H1 (cell line): ENCODE data around the gene PARD3. TPM values are rescaled to one million over a fixed set of nuclear protein-coding genes. Genes with fewer than 3 reads are reported as not detected.
"Not testable (repeated sequence)": the region's sequence is repeated elsewhere in the genome, so short reads cannot be mapped to it uniquely, and the experiment has no call there.

Experiments
- CTCF ChIA-PET: fragments of 300-600 bp; sonication (Branson Sonifier 250); formaldehyde crosslinking; loops from one replicate; lab custom pipeline; 2021; ENCODE audit not compliant: partially characterized antibody; lab: Charles Lee
- POLR2A ChIA-PET: fragments of 300-600 bp; sonication (Branson Sonifier 250); formaldehyde crosslinking; loops from one replicate; lab custom pipeline; 2021; ENCODE audit warnings: inconsistent platforms; ENCODE audit not compliant: partially characterized antibody; lab: Charles Lee
- DNase-seq, 2 experiments: peaks; one replicate each; pipeline versions ENCODE4 v3.0.0 to v3.0.0-alpha.2; 2010 to 2022; ENCODE audit warnings: low spot score in 2 of 2, low read depth in 1 of 2, mixed read lengths in 1 of 2
- FAIRE-seq: peaks from 2 replicates; lab custom pipeline; 2011; peaks lifted over from hg19 to GRCh38; lab: Jason Lieb, UNC
- H2AFZ ChIP-seq: 2 replicates; pipeline ENCODE4 v1.8.1; 2012; ENCODE audit warnings: low read length, inconsistent platforms
- H2AK5ac ChIP-seq: 2 replicates; pipeline ENCODE4 v1.6.1; 2013; ENCODE audit warnings: low read depth, low read length
- H2BK120ac ChIP-seq: replicated peaks from 2 replicates; pipeline ENCODE3; 2013; ENCODE audit warnings: low read depth, low read length, inconsistent platforms
- H2BK12ac ChIP-seq: 2 replicates; pipeline ENCODE4 v1.6.1; 2013; ENCODE audit warnings: low read depth, low read length
- H2BK15ac ChIP-seq: 2 replicates; pipeline ENCODE4 v1.6.1; 2013; ENCODE audit warnings: low read length
- H2BK20ac ChIP-seq: 2 replicates; pipeline ENCODE4 v1.6.1; 2013; ENCODE audit warnings: low read length
- H2BK5ac ChIP-seq: 2 replicates; pipeline ENCODE4 v1.6.1; 2013; ENCODE audit warnings: low read depth, low read length
- H3K14ac ChIP-seq: 2 replicates; pipeline ENCODE4 v1.6.1; 2013; ENCODE audit warnings: inconsistent platforms; ENCODE audit not compliant: insufficient read length
- H3K18ac ChIP-seq: 2 replicates; pipeline ENCODE4 v1.6.1; 2013; ENCODE audit warnings: low read length; ENCODE audit errors: extremely low read depth
- H3K23ac ChIP-seq: 2 replicates; pipeline ENCODE4 v1.6.1; 2013; ENCODE audit warnings: inconsistent platforms; ENCODE audit not compliant: insufficient read length
- H3K23me2 ChIP-seq: 2 replicates; pipeline ENCODE4 v1.6.1; 2013; ENCODE audit warnings: low read depth, low read length
- H3K27ac ChIP-seq: 2 replicates; pipeline ENCODE4 v1.6.1; 2011; ENCODE audit warnings: low read depth, low read length, inconsistent platforms
- H3K27me3 ChIP-seq, 4 experiments: replicated peaks in 1 of 4; 1 replicate in 1 of 4; 2 replicates in 3 of 4; pipeline versions ENCODE4 v1.6.1 to v1.8.1; 2011 to 2013; ENCODE audit warnings: low read length in 3 of 4, mild to moderate bottlenecking in 3 of 4, inconsistent platforms in 2 of 4, mixed read lengths in 2 of 4, moderate library complexity in 1 of 4; ENCODE audit not compliant: control insufficient read depth in 3 of 4, insufficient read depth in 3 of 4; ENCODE audit errors: extremely low read depth in 1 of 4
- H3K36me3 ChIP-seq, 4 experiments: 2 replicates each; pipeline versions ENCODE4 v1.6.1 to v1.8.1; 2011 to 2013; ENCODE audit warnings: mild to moderate bottlenecking in 4 of 4, low read length in 3 of 4, moderate library complexity in 2 of 4, control low read depth in 1 of 4, inconsistent platforms in 1 of 4; ENCODE audit not compliant: insufficient read depth in 4 of 4, control insufficient read depth in 2 of 4
- H3K4ac ChIP-seq: replicated peaks from 2 replicates; pipeline ENCODE3; 2013; ENCODE audit warnings: low read length, low read depth, mixed read lengths, inconsistent platforms; ENCODE audit not compliant: insufficient read length
- H3K4me1 ChIP-seq, 4 experiments: replicated peaks in 1 of 4; 1 replicate in 1 of 4; 2 replicates in 3 of 4; pipeline versions ENCODE4 v1.6.1 to v1.8.1; 2011 to 2013; ENCODE audit warnings: low read length in 3 of 4, inconsistent platforms in 2 of 4, mixed read lengths in 1 of 4; ENCODE audit not compliant: insufficient read depth in 4 of 4, control insufficient read depth in 3 of 4
- H3K4me2 ChIP-seq, 2 experiments: 2 replicates each; pipeline versions ENCODE4 v1.6.1 to v1.8.1; 2011 to 2013; ENCODE audit warnings: low read depth in 2 of 2, low read length in 2 of 2, control low read depth in 1 of 2, inconsistent platforms in 1 of 2, mild to moderate bottlenecking in 1 of 2; ENCODE audit not compliant: insufficient read depth in 1 of 2
- H3K4me3 ChIP-seq, 4 experiments: fragments of 200-600, 300-600 bp in 1 of 4; sonication (generic), shearing (Covaris generic), sonication (Bioruptor Twin) in 1 of 4; 2 replicates each; pipeline versions ENCODE4 v1.5.1 to v1.8.1; 2011 to 2016; ENCODE audit warnings: low read length in 4 of 4, low read depth in 3 of 4, control low read depth in 2 of 4, inconsistent platforms in 2 of 4, mild to moderate bottlenecking in 2 of 4, mixed read lengths in 1 of 4, moderate library complexity in 1 of 4; ENCODE audit not compliant: insufficient read depth in 2 of 4; ENCODE audit errors: extremely low read depth in 1 of 4
- H3K56ac ChIP-seq: replicated peaks from 2 replicates; pipeline ENCODE3; 2013; ENCODE audit warnings: low read depth, mild to moderate bottlenecking, mixed read lengths, low read length, inconsistent platforms; ENCODE audit not compliant: insufficient read length
- H3K79me1 ChIP-seq: 2 replicates; pipeline ENCODE4 v1.6.1; 2013; ENCODE audit warnings: low read depth, low read length, control low read depth
- H3K79me2 ChIP-seq, 2 experiments: 2 replicates each; pipeline versions ENCODE4 v1.6.1 to v1.8.1; 2012 to 2013; ENCODE audit warnings: low read length in 2 of 2, mild to moderate bottlenecking in 2 of 2, inconsistent platforms in 1 of 2; ENCODE audit not compliant: insufficient read depth in 2 of 2, control insufficient read depth in 1 of 2
- H3K9ac ChIP-seq, 4 experiments: replicated peaks in 1 of 4; 1 replicate in 1 of 4; 2 replicates in 3 of 4; pipeline versions ENCODE4 v1.6.1 to v1.8.1; 2011 to 2013; ENCODE audit warnings: low read depth in 3 of 4, low read length in 3 of 4, control low read depth in 2 of 4, mild to moderate bottlenecking in 2 of 4, moderate library complexity in 2 of 4, inconsistent platforms in 1 of 4; ENCODE audit errors: extremely low read depth in 1 of 4
- H3K9me3 ChIP-seq, 2 experiments: 2 replicates each; pipeline versions ENCODE4 v1.6.1 to v1.8.1; 2012 to 2013; ENCODE audit warnings: mild to moderate bottlenecking in 2 of 2, moderate library complexity in 2 of 2, control low read depth in 1 of 2, inconsistent platforms in 1 of 2, low read depth in 1 of 2, low read length in 1 of 2, mixed read lengths in 1 of 2; ENCODE audit not compliant: insufficient read depth in 2 of 2
- H4K20me1 ChIP-seq, 2 experiments: replicated peaks in 1 of 2; 2 replicates each; pipeline versions ENCODE3 to v1.8.1; 2011 to 2013; ENCODE audit warnings: inconsistent platforms in 2 of 2, low read length in 2 of 2, mild to moderate bottlenecking in 1 of 2; ENCODE audit not compliant: insufficient read depth in 2 of 2, control insufficient read depth in 1 of 2
- H4K5ac ChIP-seq: 2 replicates; pipeline ENCODE4 v1.6.1; 2013; ENCODE audit warnings: low read length, low read depth, mixed read lengths, inconsistent platforms; ENCODE audit not compliant: insufficient read length
- H4K8ac ChIP-seq: 2 replicates; pipeline ENCODE4 v1.8.0; 2013; ENCODE audit warnings: mild to moderate bottlenecking, moderate library complexity, low read length, inconsistent platforms; ENCODE audit not compliant: insufficient read depth; ENCODE audit errors: extremely low read depth
- H4K91ac ChIP-seq: replicated peaks from 2 replicates; pipeline ENCODE3; 2013; ENCODE audit warnings: low read length, mixed read lengths, inconsistent platforms; ENCODE audit not compliant: insufficient read length
- WGBS, 2 experiments: shearing (Covaris generic) in 1 of 2; methylation state at CpG; one replicate each; pipeline versions ENCODE4 v1.1.6 to v1.1.7; 2013 to 2015; ENCODE audit warnings: low lambda C conversion rate in 2 of 2, mixed read lengths in 2 of 2, inconsistent platforms in 1 of 2, low coverage in 1 of 2, missing lambda C conversion rate in 1 of 2; ENCODE audit not compliant: insufficient replicate concordance in 2 of 2, insufficient coverage in 1 of 2, insufficient read length in 1 of 2; ENCODE audit errors: extremely low coverage in 1 of 2, missing lambda C conversion rate in 1 of 2; 5-methylcytosine and 5-hydroxymethylcytosine counted together
- polyA plus RNA-seq, 7 experiments: library from polyadenylated mRNA; depleted of rRNA in 3 of 7; stranded (reverse) in 5 of 7; unstranded in 2 of 7; fragments of >200 nt in 5 of 7; fragments of 200-250 nt in 2 of 7; gene quantifications; 1 replicate in 5 of 7; 2 replicates in 1 of 7; 4 replicates in 1 of 7; pipeline versions ENCODE4 v1.2.1 to v1.2.3, GENCODE V29; 2011 to 2013; ENCODE audit warnings: missing spikeins in 2 of 7, mixed read lengths in 2 of 7
- total RNA-seq: library from RNA; stranded (reverse); fragmentation: NEBNext Ultra II Directional; extraction: Animal tissue kit (Norgen Biotek cat#: 25700); gene quantifications from 2 replicates; pipeline ENCODE4 v1.2.1, GENCODE V29; 2021

The PARD3 gene
- total and polyA plus RNA-seq, 2 of the 8 experiments (the other 6 are each of a cell fraction or from before 2014, with no cell fraction given), result 19.7 to 49.1 TPM

GRCh38 chr10:34644815-34645214 is 170.3 kb downstream of the PARD3 start:
- CTCF ChIA-PET, H3K4ac ChIP-seq, FAIRE-seq, H3K9ac ChIP-seq, DNase-seq, H3K27ac ChIP-seq, H4K91ac ChIP-seq, H4K5ac ChIP-seq, H3K27me3 ChIP-seq, H3K23me2 ChIP-seq, H2BK5ac ChIP-seq, H4K8ac ChIP-seq, H2AFZ ChIP-seq, H2BK12ac ChIP-seq, POLR2A ChIA-PET, H3K18ac ChIP-seq, H2BK15ac ChIP-seq, H4K20me1 ChIP-seq, H3K56ac ChIP-seq, H3K36me3 ChIP-seq, H3K9me3 ChIP-seq, H2BK20ac ChIP-seq, H2AK5ac ChIP-seq, H2BK120ac ChIP-seq, H3K4me2 ChIP-seq, H3K14ac ChIP-seq, H3K4me3 ChIP-seq, H3K23ac ChIP-seq: not testable (repeated sequence)
- Histone ChIP-seq H3K4me1 (peaks cover 2 to 12% (median 8%) of the 10 kb centered on the region in 4 experiments; a peak in 4 of 7 replicates), H3K79me1 (peaks cover 14% of the 10 kb centered on the region), H3K79me2 (peaks cover 0 to 71% of the 10 kb centered on the region in 2 experiments; a peak in 2 of 4 replicates)
- WGBS, 2 experiments, result 86% methylated on average over 3 of the region's 3 CpGs; no CpG with 5 or more reads in 1 of the 2 experiments
